Right ventricle myocardium superior (tissue), 1 donor: ENCODE measurements around the gene HP1BP3. TPM values are rescaled to one million over a fixed set of nuclear protein-coding genes. Genes with fewer than 3 reads are reported as not detected.

Source experiments
- ATAC-seq: fragments of 200-7000 bp; cut with Tn5 transposase; one replicate; pipeline ENCODE4 v1.9.1; 2020; ENCODE audit warnings: mild to moderate bottlenecking; ENCODE audit not compliant: poor library complexity
- DNase-seq: peaks from one replicate; pipeline ENCODE4 v3.0.0-alpha.2; 2020
- intact Hi-C: fragments of 100-400 bp; cut with DNase I; formaldehyde crosslinking; loops from one replicate; pipeline ENCODE4 v1.11.2; 2022
- total RNA-seq: library from RNA; stranded (reverse); fragmentation: NEBNext Ultra II Directional; extraction: Animal tissue kit (Norgen Biotek cat#: 25700); gene quantifications from one replicate; pipeline ENCODE4 v1.2.1, GENCODE V29; 2021
- donor health status: DM: no; HTN: yes; CAD: no; lungs with severe emphysema.

HP1BP3 gene
- total RNA-seq, 1 donor from 2014 or later, result 118 TPM

GRCh38 chr1:20701847-20702246 lies 85.3 kb downstream of the HP1BP3 start:
- ATAC-seq, result no peak
- intact Hi-C loops, result no loop called here
- DNase-seq, result no peak

DNA sequence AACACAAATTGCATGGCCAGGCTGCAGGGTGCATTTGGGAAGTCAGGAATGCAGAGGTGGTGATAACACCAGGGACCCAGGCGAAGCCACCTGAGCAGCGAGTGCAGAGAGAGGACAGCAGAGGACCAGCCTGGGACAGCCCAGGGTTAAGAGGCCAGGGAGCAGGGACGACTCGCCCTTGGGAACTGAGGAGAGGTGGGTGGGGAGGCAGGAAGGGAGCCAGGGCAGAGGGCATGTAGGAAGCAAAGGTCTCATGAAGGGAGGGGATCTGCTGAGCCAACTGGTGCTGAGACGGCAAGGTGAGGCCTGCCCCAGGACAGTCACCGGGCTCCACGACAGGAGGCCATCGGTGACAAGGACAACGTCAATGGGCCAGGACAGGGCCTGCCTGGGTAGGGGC lies 85.7 kb downstream of the HP1BP3 start:
- no peak for DNase-seq
- intact Hi-C loops, result no loop called here

GRCh38 chr1:20700636-20701215 lies 86.4 kb downstream of the HP1BP3 start:
- intact Hi-C loops, result no loop called here
- DNase-seq (no peak), ATAC-seq (no peak)

More for the DNA sequence above, 85.7 kb downstream of the HP1BP3 start:
- no peak for ATAC-seq

- intact Hi-C loops, result no loop called here
- ATAC-seq, result no peak
- DNase-seq, result no peak
Measured at GRCh38 chr1:20699558-20699957, 87.5 kb downstream of the HP1BP3 start.

DNA sequence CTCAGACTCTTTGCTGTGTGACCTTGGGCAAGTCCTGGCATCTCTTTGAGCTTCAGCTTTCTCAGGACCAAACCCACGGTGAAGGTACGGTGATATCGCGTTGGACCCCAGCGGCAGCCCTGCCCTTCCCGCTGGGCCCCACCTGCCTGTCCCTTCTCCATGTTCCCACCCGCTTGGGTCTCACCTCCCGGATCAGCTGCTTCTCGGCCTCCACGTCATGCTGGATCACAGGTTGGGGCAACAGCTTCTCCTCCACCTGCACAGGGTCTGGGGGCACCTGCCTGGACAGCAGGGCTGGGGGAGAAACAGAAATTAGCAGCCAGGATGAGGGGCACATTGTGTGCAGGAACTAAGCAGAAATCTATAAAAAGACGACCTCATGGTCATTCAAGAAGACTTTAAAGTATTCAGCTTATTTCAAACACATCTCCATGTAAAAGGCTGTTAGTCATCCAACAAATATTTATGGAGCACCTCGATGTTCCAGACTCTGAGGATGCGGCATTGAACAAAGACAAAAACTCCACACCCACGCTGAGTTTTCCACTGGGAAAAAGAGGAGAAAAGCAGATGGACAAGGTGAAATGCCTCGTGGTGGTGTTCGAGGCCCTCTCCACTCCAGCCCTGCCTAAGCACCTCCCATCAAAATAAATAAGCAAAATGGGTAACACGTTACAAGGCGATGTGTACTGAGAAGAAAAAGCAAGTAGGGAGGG lies 88.8 kb downstream of the HP1BP3 start:
- intact Hi-C loops, result no loop called here
- no peak for ATAC-seq
- DNase-seq, result no peak

DNA sequence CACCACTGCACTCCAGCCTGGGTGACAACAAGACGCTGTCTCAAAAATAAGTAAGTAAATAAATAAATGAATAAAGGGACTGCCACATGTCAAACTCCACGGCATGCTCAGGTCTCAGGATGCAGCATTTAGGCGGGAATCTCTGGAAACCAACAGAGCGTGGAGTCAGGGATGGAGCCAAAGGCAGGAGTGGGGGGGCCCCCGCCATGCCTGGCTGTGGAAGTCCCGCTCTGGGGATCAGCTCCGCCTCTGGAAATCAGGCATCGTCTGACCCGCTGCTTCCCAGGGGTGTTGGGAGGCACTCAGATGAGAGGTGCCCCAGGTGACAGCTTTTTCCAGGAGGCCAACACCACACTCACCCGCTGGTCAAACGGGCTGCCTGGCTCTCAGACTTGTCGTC lies 89.5 kb downstream of the HP1BP3 start:
- DNase-seq, result no peak
- intact Hi-C loops, result loop anchor here (2.0 kb wide), 1 partner anchor 497 kb away; no protein-coding TSS in a partner anchor
- ATAC-seq, result no peak

DNA sequence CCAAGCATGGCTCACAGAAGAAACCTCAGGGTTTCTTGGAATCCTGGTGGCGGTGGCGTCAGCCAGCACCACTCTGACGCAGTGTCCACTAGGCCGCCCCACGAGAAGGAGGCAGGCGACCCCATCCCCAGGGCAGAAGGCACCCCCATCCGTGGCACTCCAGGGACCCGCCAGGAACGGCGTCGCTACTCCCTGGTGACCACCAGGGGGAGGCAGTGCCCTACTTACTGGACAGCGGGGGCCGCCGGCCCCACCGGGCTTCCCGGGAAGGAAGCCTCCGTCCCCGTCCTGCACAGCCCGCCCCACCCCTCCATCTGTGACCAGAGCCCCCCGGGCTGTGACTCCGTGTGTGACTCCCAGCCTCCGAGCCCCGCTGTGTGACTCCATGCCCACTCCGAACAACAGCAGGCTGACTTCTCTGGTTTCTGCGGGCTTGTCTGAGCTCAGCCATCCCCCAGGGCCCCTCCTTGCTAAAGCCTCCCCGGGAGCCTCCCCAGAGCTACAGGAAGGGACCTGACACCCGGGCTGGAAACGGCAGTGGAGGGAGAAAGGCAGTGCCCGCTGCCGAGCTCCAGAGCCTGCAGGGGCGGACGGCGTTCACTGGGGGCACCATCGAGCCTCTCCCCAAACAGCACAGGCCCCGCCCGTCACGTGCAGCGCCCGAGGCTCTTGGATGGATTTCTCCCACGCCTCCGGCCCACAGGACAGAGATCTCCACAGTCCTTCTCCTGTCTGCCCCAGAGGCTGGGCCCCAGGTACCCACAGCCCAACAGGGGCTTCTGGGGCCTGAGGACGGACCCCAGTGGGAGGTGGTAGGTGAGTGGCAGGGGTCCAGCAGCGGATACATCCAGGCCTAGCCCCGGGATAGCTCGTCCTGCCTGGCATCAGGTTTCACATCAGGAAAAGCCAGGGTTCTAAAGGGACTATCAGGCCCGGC lies 90.4 kb downstream of the HP1BP3 start:
- peak; percentile 95 for ATAC-seq
- DNase-seq, result peak; percentile 91
- intact Hi-C loops, result loop anchor here (2.0 kb wide), 1 partner anchor 498 kb away; no protein-coding TSS in a partner anchor

- no peak for DNase-seq
- intact Hi-C loops, result no loop called here
- no peak for ATAC-seq
Measured at GRCh38 chr1:20695515-20695914, 91.6 kb downstream of the HP1BP3 start.

GRCh38 chr1:20693623-20694022 lies 93.5 kb downstream of the HP1BP3 start:
- intact Hi-C loops, result no loop called here
- DNase-seq (no peak), ATAC-seq (no peak)

Other genes starting within 250 kb of the HP1BP3 start
- gene FAM43B, start 234.7 kb downstream of the HP1BP3 start, total RNA-seq, result 3.0 TPM
- gene CDA, start 198.2 kb downstream of the HP1BP3 start, total RNA-seq, result 3.5 TPM
- 288 TPM for gene PINK1, start 153.8 kb downstream of the HP1BP3 start, total RNA-seq
- 130 TPM for gene DDOST, start 125.9 kb downstream of the HP1BP3 start, total RNA-seq
- 5.2 TPM for gene KIF17, start 69.3 kb downstream of the HP1BP3 start, total RNA-seq
- not detected for gene SH2D5, start 54.6 kb downstream of the HP1BP3 start, total RNA-seq